Measurements from ENCODE around the gene EWSR1. TPM values are rescaled to one million over a fixed set of nuclear protein-coding genes. Genes with fewer than 3 reads are reported as not detected.

EWSR1 gene
- total RNA-seq, 3 donors from 2014 or later (not counting 1 experiment from before 2014, with no cell fraction given), result 366 to 387 (median 382) TPM

DNA sequence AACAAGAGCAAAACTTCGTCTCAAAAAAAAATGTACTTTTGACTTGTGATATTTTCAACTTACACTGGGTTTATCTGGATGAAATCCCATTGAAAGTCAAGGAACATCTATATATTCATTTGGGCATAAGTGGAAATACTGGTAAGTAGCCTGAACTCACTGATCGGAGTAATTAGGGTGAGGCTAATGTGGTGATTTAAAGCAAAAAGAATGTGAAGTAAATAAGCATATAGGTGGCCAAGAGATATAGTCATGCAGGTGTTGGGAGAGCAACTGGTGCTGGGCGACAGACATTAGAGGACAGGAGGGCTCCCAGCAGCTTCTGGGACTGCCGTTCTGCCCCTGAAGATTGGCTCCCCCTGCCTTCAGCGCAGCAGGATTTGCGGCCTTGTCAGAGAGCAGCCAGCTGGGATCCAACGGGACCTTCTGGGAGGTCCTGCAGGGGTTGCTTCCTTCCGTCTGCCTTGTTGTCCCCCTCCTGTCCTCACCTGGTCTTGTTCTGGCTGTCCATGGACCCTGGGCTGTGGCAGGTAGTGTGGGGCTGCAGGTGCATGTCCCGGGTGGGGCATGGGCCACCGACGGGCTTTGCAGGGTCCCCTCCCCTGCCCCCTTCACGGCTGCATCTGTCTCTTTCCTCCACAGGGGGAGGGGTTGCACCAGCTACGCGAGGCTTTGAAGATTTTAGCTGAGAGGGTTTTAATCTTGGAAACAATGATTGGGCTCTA, 14.3 kb upstream of the EWSR1 start:
- Histone ChIP-seq H3K27me3 (ENCODE audit: control insufficient read depth, insufficient read depth, low read length) (no peaks in the 10 kb centered on the region), H3K9me3 (ENCODE audit: control insufficient read depth, insufficient read depth, low read length) (no peaks in the 10 kb centered on the region), H3K4me1 (ENCODE audit: control insufficient read depth, insufficient read depth, low read length) (no peaks in the 10 kb centered on the region), H3K36me3 (ENCODE audit: control insufficient read depth, insufficient read depth, low read length) (no peaks in the 10 kb centered on the region), H3K4me3 (ENCODE audit: low read length) (no peak overlapping the region), H3K27ac (ENCODE audit: low read length) (no peak overlapping the region)
- no peak overlapping the region for H3K4me3 Mint-ChIP-seq
- H3K27ac Mint-ChIP-seq, result no peak overlapping the region
- WGBS (ENCODE audit: insufficient coverage), result 84% methylated on average over 13 of the region's 14 CpGs
- ATAC-seq, result no peak
- H3K4me1 Mint-ChIP-seq, result no peaks in the 10 kb centered on the region
- no peaks in the 10 kb centered on the region for H3K9me3 Mint-ChIP-seq
- intact Hi-C loops (cut with micrococcal nuclease), result no loop called here
- peaks cover 0 to 3% of the 10 kb centered on the region in 2 donors for H3K27me3 Mint-ChIP-seq (ENCODE audit: low read depth in 2 of 2)
- TF ChIP-seq CTCF (IDR thresholded peaks at IDR 0.05), result no peak
- DNase-seq, result no peak
- no peaks in the 10 kb centered on the region for H3K36me3 Mint-ChIP-seq

- no peak for ATAC-seq
- H3K9me3 ChIP-seq (ENCODE audit: control insufficient read depth, insufficient read depth, low read length), result no peaks in the 10 kb centered on the region
- no peaks in the 10 kb centered on the region for H3K36me3 Mint-ChIP-seq
- H3K4me1 Mint-ChIP-seq, result no peaks in the 10 kb centered on the region
- no peak overlapping the region for H3K27ac Mint-ChIP-seq
- no peak overlapping the region for H3K4me3 ChIP-seq (ENCODE audit: low read length)
- H3K36me3 ChIP-seq (ENCODE audit: control insufficient read depth, insufficient read depth, low read length), result no peaks in the 10 kb centered on the region
- no peak overlapping the region for H3K4me3 Mint-ChIP-seq
- H3K27ac ChIP-seq (ENCODE audit: low read length), result no peak overlapping the region
- H3K9me3 Mint-ChIP-seq, result no peaks in the 10 kb centered on the region
- peaks cover 0 to 3% of the 10 kb centered on the region in 2 donors for H3K27me3 Mint-ChIP-seq (ENCODE audit: low read depth in 2 of 2)
- TF ChIP-seq CTCF (IDR thresholded peaks at IDR 0.05), result no peak
- no peaks in the 10 kb centered on the region for H3K4me1 ChIP-seq (ENCODE audit: control insufficient read depth, insufficient read depth, low read length)
- H3K27me3 ChIP-seq (ENCODE audit: control insufficient read depth, insufficient read depth, low read length), result no peaks in the 10 kb centered on the region
- intact Hi-C loops (cut with micrococcal nuclease), result no loop called here
- 50% methylated on average over 3 of the region's 4 CpGs for WGBS (ENCODE audit: insufficient coverage)
- no peak for DNase-seq
Observed at GRCh38 chr22:29254286-29254660, 13.8 kb upstream of the EWSR1 start.

GRCh38 chr22:29255064-29255621, 12.9 kb upstream of the EWSR1 start:
- ATAC-seq (no peak), DNase-seq (no peak)
- Histone ChIP-seq H3K4me1 (ENCODE audit: control insufficient read depth, insufficient read depth, low read length) (no peaks in the 10 kb centered on the region), H3K36me3 (ENCODE audit: control insufficient read depth, insufficient read depth, low read length) (no peaks in the 10 kb centered on the region), H3K27me3 (ENCODE audit: control insufficient read depth, insufficient read depth, low read length) (no peaks in the 10 kb centered on the region), H3K4me3 (ENCODE audit: low read length) (no peak overlapping the region), H3K9me3 (ENCODE audit: control insufficient read depth, insufficient read depth, low read length) (no peaks in the 10 kb centered on the region), H3K27ac (ENCODE audit: low read length) (no peak overlapping the region)
- H3K36me3 Mint-ChIP-seq, result no peaks in the 10 kb centered on the region
- no peaks in the 10 kb centered on the region for H3K9me3 Mint-ChIP-seq
- no peak overlapping the region for H3K4me3 Mint-ChIP-seq
- WGBS (ENCODE audit: insufficient coverage), result 97% methylated on average over 11 of the region's 11 CpGs
- no peaks in the 10 kb centered on the region for H3K4me1 Mint-ChIP-seq
- H3K27me3 Mint-ChIP-seq (ENCODE audit: low read depth in 2 of 2), result peaks cover 0 to 3% of the 10 kb centered on the region in 2 donors
- H3K27ac Mint-ChIP-seq, result no peak overlapping the region
- no peak for TF ChIP-seq CTCF (IDR thresholded peaks at IDR 0.05)
- intact Hi-C loops (cut with micrococcal nuclease), result no loop called here

All from natural killer cell (primary cell).